ENCODE results near the gene ATR.

DNA sequence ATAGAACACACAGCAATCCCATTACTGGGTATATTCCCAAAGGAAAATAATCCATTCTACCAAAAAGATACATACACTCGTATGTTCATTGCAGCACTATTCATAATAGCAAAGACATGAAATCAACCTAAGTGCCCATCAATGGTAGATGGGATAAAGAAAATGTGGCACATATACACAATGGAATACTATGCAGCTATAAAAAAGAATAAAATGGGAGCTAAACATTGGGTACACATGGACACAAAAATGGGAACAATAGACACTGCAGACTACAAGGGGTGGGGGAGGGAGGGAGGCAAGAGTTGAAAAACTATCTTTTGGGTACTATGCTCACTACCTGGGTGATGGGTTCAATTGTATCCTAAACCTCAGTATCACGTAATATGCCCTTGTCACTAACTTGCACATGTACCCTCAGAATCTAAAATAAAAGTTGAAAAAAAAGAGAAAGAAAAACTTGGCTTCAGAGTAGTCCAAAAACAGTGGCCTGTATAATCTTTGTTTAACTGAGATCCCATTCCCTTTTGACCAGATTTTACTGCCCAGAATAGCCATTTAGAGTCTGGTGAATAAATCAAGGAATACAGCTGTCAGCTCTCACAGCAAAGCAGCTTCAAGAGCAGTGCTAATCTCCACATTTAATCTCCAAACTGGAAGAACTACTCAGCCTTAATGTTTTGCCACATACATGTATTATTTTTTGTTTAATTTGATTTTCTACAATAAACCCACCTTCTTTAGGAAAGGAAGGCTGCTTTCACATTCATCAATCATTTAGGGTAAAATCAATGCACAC is 76.1 kb downstream of the ATR start:
- TF ChIP-seq, protein P1, sequence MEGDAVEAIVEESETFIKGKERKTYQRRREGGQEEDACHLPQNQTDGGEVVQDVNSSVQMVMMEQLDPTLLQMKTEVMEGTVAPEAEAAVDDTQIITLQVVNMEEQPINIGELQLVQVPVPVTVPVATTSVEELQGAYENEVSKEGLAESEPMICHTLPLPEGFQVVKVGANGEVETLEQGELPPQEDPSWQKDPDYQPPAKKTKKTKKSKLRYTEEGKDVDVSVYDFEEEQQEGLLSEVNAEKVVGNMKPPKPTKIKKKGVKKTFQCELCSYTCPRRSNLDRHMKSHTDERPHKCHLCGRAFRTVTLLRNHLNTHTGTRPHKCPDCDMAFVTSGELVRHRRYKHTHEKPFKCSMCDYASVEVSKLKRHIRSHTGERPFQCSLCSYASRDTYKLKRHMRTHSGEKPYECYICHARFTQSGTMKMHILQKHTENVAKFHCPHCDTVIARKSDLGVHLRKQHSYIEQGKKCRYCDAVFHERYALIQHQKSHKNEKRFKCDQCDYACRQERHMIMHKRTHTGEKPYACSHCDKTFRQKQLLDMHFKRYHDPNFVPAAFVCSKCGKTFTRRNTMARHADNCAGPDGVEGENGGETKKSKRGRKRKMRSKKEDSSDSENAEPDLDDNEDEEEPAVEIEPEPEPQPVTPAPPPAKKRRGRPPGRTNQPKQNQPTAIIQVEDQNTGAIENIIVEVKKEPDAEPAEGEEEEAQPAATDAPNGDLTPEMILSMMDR (IDR thresholded peaks at IDR 0.05; ENCODE audit: low read depth, low read length): no peak
- TF ChIP-seq EZH2phosphoT487 (IDR thresholded peaks at IDR 0.05; ENCODE audit: low read depth): no peak

Measured in OCI-LY3 (cell line).